HG02678 (cell line): ENCODE results near the gene ABR.
"Not testable (repeated sequence)": the region's sequence is repeated elsewhere in the genome, so short reads cannot be mapped to it uniquely, and the experiment has no call there.

Experiments
- ATAC-seq: cut with Tn5 transposase; IDR thresholded peaks from one replicate; pipeline ENCODE4 v1.9.1; 2021; ENCODE audit warnings: mild to moderate bottlenecking, moderate library complexity; ENCODE audit not compliant: unreplicated experiment

The ABR gene

DNA sequence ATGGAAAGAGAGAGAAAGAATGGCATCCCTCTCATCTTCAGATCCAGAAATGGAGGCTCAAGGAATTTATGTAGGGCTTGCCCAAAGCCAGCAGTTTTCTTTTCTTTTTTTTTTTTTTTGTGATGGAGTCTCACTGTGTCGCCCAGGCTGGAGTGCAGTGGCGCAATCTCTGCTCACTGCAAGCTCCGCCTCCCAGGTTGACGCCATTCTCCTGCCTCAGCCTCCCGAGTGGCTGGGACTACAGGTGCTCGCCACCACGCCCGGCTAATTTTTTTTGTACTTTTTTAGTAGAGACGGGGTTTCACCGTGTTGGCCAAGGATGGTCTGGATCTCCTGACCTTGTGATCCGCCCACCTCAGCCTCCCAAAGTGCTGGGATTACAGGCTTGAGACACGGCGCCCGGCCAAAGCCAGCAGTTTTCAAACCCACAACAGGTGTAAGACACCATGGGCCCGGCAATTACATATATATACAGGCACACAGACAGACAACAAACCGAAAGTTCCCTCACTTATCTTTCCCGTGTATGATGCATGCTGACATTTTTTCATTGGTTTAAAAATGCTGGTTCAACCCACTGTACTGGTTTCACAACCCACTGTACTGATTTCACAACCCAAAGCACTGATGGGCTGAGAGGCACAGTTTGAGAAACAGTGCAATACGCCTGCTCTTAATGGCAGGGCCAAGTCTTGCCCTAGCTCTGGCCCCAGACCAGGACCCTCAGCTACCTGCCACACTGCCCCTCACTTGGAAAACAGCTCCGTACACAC, 81.6 kb downstream of the ABR start:
- ATAC-seq = not testable (repeated sequence)

DNA sequence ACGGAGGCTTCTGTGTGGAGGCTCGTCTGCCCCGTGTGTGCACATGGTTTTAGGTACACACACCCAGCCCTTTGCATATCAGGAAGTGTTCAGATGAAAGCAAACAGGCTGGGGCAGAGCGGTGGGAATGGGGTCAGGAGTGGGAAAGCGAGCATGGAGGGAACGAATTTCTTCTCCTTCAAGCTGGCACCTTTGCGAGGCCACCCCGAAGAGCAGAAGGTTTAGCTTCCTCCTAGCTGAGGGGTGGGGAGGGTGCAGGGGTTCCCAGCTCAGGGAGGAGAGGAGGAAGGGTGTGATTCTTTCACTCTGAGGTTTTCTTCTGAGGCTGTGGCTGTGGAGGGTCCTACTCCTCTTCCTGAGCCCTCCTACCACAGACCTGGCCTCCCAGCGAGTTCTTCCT, 83.6 kb downstream of the ABR start:
- no peak for ATAC-seq

DNA sequence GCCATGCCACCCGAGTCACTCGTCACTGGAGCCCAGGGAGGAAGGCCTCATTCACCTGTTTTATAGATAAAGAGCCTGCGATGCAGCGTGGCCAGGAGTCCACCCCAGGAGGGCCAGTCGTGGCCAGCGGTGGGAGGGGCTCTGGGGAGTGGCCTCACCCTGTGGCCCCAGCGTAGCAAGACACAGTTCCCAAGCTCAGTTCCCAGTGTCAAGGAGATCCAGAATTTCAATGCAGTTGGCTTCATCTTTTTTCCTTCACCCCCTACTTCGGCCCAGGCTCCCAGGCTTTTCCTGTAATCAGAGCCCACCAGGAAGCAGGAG, 84.0 kb downstream of the ABR start:
- no peak for ATAC-seq

DNA sequence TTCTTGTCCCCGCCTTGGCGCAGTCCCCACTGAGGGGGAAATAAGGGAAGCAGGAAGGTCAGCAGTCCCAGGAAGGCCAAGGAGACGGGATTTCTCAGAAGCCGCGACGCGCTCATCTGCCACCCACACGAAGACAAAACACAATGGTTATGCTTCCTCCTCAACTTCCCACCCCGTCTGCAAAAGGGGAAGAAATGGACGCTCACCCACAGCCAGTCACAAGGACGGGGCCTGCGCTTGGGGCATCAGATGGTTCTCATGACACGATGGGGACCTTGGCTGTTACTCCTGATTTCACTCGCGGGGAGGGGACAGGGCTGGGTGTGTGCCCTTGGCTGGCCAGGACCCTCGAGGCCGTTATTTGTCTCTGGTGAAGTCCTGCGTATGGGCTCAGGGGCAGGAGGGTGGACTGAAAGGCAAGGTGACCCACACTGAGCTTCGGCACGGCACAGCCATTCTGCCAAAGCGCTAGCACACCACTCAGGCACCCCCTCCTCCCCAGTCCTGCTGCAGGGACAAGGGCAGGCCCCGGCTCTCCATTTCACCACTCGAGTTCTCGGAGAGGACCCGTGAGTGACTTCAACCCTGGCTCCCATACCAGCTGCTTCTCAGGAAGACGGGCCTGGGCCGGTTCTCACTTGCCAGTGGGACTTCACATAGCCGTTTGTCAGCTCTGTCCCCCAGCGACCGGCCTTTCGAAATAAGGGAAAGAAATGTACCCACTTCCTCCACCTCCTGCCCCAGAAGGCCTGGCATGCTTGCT, 84.5 kb downstream of the ABR start:
- no peak for ATAC-seq

DNA sequence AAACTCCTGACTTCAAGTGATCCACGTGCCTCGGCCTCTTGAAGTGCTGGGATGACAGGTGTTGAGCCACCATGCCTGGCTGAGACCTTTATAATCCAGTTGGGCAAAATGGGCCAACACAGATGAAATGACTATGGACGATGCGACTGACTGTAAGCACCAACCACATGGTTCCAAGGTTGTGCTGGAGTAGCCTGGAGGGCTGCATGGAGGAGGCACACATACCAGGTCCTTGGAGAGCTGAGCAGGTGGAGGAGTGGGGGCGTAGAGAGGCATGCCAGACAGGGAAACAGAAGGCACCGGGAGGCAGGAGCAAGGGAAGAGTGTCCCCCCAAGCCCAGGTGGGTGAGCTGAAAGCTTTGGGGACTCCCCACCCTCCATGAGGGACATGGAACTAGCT, 85.2 kb downstream of the ABR start:
- no peak for ATAC-seq

DNA sequence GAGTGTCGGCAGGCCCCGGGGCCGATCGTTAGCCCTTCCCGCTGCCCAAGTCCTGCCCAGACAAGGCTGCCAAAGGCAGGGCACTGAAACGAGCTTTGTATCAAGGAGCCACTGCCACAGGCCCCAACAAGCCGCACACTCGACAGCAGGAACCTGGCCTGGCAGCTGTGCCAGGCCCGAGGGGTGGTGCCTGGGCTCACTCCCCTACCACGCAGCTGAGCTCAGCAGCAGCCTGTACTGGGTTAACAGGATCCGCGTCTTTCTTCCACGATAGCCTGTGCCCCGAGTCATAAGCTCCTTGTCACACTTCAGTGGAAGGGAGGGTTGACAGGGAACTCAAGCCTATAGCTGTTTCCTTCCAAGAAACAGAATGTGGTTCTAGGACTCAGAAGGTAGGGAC, 87.9 kb downstream of the ABR start:
- no peak for ATAC-seq

DNA sequence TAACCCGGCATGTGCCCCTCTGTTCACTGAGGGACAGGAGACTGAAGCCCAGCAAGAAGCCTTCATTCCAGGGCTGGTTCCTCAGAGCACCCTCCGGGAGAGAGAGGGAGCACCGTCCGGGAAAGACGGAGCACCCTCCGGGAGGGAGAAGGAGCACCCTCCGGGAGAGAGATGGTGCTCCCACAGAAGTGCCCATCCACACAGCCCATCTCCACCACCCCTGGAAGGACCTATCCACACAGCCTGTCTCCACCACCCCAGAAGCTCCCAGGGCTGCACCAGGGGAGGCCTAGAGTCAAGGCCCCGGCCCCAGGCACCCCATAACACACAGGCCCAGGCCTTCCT, 88.6 kb downstream of the ABR start:
- ATAC-seq = no peak

DNA sequence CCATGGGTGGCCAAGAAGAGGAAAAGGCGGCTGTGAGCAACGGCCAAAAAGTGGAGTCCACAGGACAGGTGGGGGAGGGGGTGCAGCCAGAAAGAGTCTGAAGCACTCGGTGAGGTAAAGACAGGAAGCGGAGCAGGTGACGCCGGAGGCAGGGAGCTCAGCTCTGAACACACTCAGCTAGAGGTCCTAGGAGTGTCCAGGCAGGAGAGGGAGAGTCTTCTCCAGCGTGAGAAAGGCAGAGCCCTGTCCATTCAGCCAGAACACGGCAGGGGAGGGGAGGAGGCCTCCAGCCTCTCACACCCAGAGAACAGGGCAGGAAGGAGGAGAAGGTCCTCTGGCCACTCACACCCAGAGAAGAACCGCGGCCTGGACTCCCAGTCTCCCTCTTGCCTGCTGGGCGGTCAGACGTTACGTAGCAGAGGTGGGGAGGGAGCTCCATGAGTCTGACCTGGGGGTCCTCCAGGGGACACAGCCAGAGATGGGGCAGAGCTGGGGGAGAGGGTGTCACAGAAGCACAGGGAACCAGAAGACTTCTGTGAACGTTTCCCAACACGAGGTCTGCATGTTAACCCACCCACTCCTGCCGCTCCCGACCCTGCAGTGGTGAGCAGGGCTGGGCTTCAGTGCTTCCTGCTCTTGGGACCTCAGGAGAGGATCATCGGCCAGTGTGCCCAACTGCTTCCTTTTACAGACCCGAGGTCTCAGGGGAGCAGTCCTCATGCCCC, 89.2 kb downstream of the ABR start:
- no peak for ATAC-seq

DNA sequence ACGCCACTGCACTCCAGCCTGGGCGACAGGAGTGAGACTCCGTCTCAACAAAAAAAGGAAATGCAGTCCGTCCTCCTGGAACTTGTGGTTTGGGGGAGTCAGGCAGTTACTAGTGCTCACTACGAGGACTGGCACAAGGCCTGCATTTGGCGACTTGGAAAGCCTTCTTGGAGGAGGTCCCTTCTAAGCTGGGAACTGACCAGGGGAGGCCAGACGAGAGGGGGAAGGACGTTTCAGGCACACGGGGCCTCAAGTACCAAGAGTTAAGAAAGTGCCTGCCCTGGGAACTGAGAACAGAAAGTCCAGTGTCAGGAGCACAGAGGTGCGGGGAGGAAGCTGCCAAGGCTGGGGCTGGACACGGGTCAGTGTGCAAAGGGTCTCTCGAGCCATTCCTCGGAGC, 89.9 kb downstream of the ABR start:
- ATAC-seq = no peak

DNA sequence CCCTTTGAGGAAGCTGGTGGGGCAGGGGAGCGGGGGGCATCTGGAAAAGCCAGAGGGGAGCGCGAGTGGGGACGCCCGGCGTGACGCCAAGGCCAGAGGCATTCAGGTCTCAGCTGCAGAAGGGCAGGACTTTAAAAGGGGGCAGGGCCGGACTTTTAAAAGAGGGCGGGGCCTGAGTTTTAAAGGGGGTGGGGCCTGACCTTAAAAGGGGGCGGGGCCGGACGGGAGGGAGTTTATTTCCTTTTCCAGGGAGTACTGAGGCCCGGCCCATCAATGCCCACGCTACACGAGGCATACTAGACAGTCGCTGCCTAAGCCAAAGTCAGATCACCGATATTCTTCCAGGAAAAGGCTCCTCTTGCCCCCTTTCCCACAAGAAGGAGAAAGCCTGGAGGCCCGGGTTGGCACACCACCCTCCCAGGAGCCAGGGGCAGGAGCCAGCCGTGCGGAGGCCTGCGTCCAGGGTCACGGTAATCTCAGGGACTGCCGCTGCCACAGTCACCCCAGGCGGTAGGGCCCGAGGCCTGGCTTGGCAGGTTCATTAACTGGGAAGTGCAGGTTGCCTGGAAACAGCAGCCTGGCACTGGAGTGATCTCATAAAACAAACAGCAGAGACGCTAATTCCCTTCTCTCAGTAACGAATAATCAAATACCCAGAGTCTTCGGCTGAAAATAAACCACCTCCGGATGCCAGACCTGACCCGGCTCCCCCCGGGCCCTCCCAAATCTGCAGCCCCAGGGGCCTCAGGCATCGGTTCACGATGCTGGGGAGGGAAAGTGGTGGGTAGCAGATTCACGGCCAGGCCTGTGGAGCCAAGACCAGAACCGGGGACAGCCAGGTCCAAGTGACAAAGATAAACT, 92.2 kb downstream of the ABR start:
- ATAC-seq = no peak

DNA sequence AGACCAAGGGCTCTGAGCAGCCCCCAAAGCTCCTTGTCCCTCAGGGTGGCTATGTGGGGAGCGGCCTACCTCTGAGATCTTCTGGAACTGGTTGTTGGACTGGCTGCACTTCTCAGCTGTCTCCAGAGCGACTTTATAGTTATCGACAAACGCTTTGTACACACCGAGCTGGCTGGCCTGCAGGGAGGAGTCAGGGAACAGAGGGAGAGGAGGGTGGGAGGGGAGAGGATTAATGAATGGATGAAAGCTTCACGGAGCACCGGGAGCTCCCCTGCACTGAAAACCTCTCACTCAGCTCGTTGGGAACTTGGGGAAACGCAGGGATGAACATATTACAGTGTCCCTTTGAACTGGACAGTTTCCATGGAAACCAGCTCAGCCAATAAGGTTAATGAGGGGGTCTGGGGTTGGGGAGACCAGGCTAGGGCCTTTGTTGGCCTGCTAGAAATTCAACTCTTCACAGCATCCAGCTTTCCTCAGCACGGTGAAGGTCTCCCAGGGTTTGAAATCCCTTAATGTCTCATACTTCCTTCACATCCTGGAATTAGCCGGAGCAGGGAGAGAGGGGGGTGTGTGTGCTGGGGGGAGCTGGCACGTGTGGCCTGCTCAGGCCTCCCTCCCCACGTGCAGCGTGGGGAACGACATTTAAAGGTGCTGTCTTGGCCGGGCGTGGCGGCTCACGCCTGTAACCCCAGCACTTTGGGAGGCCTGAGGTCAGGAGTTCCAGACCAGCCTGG, 96.2 kb downstream of the ABR start:
- no peak for ATAC-seq

DNA sequence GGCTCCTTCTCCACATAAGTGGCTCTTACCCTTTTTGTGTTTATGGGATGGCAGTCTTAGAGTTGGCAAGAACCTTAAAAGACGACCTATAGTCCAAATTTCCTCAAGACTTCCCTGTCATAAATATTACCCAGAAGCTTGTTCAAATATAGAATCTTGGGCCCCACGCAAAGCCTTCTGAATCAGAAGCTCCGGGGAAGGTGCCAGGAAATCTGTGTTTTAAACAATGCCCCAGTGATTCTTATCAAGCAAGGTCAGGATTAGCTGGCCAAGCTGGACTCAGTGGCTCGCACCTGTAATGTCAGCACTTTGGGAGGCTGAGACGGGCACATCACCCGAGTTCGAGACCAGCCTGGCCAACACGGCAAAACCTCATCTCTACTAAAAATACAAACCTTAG, 97.2 kb downstream of the ABR start:
- ATAC-seq = no peak

DNA sequence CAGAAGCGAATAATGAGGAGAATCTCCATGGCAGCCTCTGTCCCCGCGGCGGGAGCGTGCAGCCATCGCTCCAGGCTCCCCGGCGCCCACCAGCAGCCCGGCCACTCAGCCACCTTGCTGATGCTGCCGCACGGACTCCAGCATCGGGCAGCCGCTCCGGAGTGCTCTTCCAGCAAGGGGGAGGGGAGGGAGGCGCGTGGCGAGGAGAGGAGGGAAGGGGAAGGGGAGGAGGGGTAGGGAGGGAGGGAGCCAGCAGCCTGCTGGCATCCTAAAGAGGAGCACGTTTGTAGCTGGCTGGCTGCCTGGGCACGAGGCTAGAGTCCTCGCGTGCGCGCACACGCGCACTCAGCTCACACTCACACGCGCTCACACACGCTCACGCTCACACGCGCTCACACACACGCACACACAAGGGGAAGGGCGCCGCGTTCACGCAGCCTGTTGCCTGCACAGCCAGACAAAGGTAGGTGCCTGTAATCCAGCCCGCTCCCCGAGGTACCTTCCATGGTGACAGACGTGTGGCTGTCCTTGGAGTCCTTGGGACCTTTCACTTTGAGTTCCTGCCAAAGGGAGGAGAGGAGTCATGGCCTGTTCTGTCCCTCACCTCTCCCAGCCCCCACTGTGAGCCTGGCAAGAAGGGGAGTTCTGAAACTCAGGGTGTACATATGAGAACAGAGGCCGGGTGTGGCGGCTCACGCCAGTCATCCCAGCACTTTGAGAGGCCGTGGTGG, 100.8 kb downstream of the ABR start:
- ATAC-seq = no peak

DNA sequence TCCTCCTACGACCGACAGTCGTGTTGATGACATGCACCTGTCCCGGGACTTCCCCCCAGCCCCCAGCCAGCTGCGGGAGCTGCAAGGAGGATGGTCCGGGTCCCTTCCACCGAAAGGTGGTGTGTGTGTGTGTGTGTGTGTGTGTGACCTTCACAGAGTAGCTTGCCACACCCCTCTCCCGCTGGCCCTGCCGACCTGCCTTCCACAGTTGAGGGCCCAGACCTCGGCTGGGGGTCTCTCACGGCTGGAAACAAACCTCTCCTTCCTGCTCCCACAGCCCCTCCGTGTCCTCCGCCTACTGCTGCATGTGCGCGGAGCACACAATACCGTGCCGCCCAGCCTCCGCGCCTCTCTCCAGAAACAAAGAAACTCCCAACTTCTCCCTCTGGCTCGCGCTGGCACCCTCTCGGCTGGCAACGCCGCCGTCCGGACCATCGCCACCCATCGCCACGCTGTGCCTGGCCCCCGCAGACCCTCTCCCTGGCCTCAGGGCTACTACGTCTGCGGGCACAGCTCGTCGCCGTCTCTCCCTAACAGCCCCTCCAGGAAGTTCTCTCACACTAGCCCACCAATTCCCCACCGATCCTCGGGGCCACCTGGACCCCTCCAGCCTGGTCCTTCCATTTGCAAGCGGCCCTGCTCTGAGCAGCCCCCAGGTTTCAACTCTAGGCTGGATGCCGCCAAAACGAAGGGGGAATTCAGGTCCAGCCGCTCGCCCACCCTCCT, 101.6 kb downstream of the ABR start:
- ATAC-seq = no peak

DNA sequence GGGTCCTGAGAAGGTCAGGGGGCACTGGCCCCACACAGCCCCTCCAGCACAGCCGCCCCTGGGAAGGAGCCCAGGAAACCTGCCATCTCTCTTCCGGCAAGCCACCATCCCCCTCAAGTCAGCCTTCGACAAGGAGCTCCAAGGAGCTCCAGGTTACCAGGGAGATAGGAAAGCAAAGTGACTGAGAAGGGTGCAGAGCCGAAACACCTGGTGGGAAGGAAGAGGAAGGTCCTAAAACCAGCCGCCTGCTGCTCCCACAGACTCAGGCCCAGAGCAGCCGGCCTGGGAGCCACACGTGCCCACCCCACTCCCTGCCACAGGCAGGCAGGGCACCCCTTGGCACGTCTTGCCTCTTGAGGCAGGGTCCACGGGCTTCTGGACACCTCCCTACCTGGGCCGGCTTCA, 102.2 kb downstream of the ABR start:
- ATAC-seq = no peak

DNA sequence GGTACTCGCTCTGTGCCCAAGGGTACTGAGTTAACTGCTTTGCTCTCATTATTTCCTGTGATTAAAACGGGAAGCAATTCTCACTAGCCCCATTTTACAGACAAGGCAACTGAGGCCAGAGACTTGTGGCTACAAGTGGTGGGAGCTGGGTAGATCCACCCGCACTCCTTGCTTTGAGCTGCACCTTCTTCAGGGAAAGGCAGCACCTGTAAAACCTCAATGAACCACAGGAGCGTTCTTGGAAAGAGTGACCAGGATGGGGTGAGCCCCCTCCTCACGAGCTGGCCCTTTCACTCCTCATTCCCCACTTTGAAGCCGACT, 102.8 kb downstream of the ABR start:
- no peak for ATAC-seq

DNA sequence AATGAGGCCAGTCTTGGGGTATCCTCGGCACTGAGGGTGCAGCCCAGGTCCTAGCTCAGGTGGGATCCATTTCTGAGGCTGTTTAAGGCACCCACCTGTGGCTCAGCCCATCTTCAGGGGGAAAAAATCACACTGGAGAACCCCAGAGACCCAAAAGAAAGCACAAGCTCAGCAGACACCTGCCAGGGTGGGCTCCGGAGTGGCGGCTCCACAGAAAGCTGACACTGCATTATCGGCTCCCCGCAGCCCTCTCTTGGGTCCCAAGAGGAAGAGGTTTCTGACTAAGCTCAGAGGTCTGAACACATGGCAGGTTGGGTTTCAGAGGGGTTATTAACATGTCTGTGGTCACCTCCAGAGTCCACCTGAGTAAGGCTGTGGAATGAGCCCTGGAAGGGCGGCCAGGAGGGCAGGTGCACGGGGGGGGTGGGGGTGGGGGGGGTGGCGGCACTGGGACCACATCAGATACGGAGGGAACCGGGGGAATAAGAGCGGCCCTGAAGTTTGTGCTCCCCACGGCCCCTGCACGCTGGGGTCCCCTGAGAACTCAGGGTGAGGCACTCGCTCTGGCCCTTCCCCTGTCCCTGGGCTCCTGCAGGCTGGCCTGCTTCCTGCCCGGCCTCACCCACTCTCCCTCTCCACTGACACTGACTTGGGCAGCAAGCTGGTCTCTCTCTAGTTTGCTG, 103.3 kb downstream of the ABR start:
- ATAC-seq = no peak

DNA sequence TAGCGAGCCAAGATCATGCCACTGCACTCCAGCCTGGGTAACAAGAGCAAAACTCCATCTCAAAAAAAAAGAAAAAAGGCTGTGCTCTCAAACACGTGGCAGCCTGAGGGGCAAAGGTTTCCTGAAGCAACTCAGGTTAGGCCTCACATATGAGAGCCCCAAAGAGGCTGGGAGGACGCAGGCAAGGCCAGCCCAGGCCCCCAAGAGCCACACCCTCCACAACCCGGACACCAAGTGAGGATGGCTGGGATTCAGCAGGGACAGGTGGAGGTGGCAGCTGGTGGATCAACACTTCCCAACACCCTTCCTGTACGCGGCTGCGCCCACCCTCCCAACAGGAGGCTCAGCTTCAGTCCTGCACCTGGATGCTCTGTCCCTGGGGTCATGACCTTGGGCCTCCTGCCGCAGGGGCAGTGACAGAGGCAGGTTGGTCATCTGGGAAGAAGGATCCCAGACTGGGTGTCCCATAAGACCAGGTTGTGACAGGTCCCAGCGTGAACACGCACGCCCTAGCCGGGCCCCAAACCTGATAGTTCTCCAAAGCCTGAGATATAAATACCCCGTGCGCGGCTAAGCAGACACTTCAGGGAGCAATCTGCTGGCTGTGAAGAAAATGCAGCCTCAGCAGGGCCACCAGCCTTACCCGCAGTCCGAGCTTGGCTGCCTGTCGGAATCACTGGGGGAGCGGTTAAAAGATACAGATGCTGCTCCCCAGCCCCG, 104.7 kb downstream of the ABR start:
- ATAC-seq = no peak
